Measurements from ENCODE around the gene PRDM8. TPM values are rescaled to one million over a fixed set of nuclear protein-coding genes. Genes with fewer than 3 reads are reported as not detected.
"Not testable (repeated sequence)": the region's sequence is repeated elsewhere in the genome, so short reads cannot be mapped to it uniquely, and the experiment has no call there.

The PRDM8 gene
- polyA plus RNA-seq, 2 of the 4 experiments (the other 2 are of a cell fraction): 0.10 to 0.14 TPM

- TF ChIP-seq USF2 (IDR thresholded peaks at IDR 0.05) (no peak), HEYL (CRISPR knock-in tag; IDR thresholded peaks at IDR 0.05) (no peak), HDAC2 (IDR thresholded peaks at IDR 0.05) (no peak), CTCF (IDR thresholded peaks at IDR 0.05) (no peak), ZC3H11A (IDR thresholded peaks at IDR 0.05) (no peak)
Measured at GRCh38 chr4:80240976-80241375, 43.7 kb downstream of the PRDM8 start (continued).

- 68% methylated on average over 6 of the region's 6 CpGs for WGBS (ENCODE audit: missing lambda C conversion rate)
- H3K4me1 ChIP-seq: no peaks in the 10 kb centered on the region
- DNase-seq (ENCODE audit: low read depth in 1 of 2, low spot score in 1 of 2) (no peak), ATAC-seq (no peak), FAIRE-seq (no peak)
- ChIA-PET POLR2A (no interaction called here), CTCF (no interaction called here)
- H3K27ac ChIP-seq: no peak overlapping the region
- no peak for TF ChIP-seq PHF8 (IDR thresholded peaks at IDR 0.05; ENCODE audit: borderline replicate concordance, low read depth)
- TF ChIP-seq MAX (IDR thresholded peaks at IDR 0.05): no peak
- no peak for TF ChIP-seq POLR2AphosphoS2 (conservative IDR thresholded peaks at IDR 0.05; ENCODE audit: low read length)
- no peak for TF ChIP-seq CEBPB (IDR thresholded peaks at IDR 0.05)
- TF ChIP-seq ZSCAN20 (CRISPR knock-in tag; IDR thresholded peaks at IDR 0.05): no peak
- TF ChIP-seq EP300 (IDR thresholded peaks at IDR 0.05): no peak
- TF ChIP-seq REST (IDR thresholded peaks at IDR 0.05): no peak
- no peak for TF ChIP-seq ZNF302 (CRISPR knock-in tag; IDR thresholded peaks at IDR 0.05)
- TF ChIP-seq SMC3 (IDR thresholded peaks at IDR 0.05): no peak
- no peak for TF ChIP-seq RAD21 (conservative IDR thresholded peaks at IDR 0.05 in 1 of 2, IDR thresholded peaks at IDR 0.05 in 1 of 2)
- no peak for TF ChIP-seq ESRRA (IDR thresholded peaks at IDR 0.05; ENCODE audit: borderline replicate concordance, low read length)
- TF ChIP-seq KDM5A (IDR thresholded peaks at IDR 0.05): no peak
- no peak for TF ChIP-seq NFE2L2 (conservative IDR thresholded peaks at IDR 0.05; ENCODE audit: low read length)
- TF ChIP-seq USF2 (IDR thresholded peaks at IDR 0.05): no peak
- no peak for TF ChIP-seq ZFP36 (IDR thresholded peaks at IDR 0.05; ENCODE audit: borderline replicate concordance, partially characterized antibody)
- no peak overlapping the region for H3K4me3 ChIP-seq
- no peaks in the 10 kb centered on the region for H3K9me3 ChIP-seq
- H3K4me2 ChIP-seq: no peak overlapping the region
Measured at GRCh38 chr4:80243274-80244018, 46.1 kb downstream of the PRDM8 start.

- H3K4me1 ChIP-seq; CTCF ChIA-PET; POLR2A ChIA-PET; FAIRE-seq; H3K9me3 ChIP-seq; H3K4me3 ChIP-seq; H3K27ac ChIP-seq; DNase-seq (ENCODE audit: low read depth in 1 of 2, low spot score in 1 of 2); ATAC-seq; H3K4me2 ChIP-seq: not testable (repeated sequence)
- WGBS (ENCODE audit: missing lambda C conversion rate): 80% methylated on average over 1 of the region's 1 CpG
Measured at GRCh38 chr4:80247484-80247883, 50.2 kb downstream of the PRDM8 start.
